ENCODE results near the gene MXI1. TPM values are rescaled to one million over a fixed set of nuclear protein-coding genes. Genes with fewer than 3 reads are reported as not detected.

The MXI1 gene
- total and polyA plus RNA-seq, 2 of the 4 experiments (the other 2 are of a cell fraction) = 7.2 to 11.8 TPM

DNA sequence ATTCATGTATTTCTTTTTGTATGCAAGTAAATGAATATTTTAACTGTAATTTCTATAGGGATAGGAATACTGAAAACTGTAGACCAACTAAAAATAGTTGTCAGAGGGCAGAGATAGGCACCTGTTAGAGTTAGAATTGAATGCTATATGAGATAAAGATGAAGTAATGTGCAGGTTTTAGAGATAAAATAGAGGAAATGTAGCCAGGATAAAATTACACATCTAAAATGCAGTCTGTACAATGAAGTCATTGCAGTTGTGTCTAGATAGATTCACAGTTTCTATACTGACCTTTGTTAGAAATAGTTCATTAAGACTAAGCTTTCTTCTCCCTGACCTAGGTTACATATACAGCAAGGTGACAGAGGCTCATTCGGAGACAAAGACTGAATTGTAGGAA, 51.1 kb downstream of the MXI1 start:
- H4K91ac ChIP-seq (ENCODE audit: insufficient read depth, low read depth, low read length) = no peak overlapping the region
- no peak overlapping the region for H2AFZ ChIP-seq (replicated peaks; ENCODE audit: low read length, poor library complexity)
- H4K8ac ChIP-seq (ENCODE audit: low read depth in 2 of 2, low read length in 2 of 2) = no peak overlapping the region
- no peak overlapping the region for H2BK20ac ChIP-seq (ENCODE audit: low read depth, low read length)
- TF ChIP-seq RAD21 (IDR thresholded peaks at IDR 0.05; ENCODE audit: low read length) (no peak), CTCF (conservative IDR thresholded peaks at IDR 0.05; ENCODE audit: low read depth, low read length) (no peak), BHLHE40 (IDR thresholded peaks at IDR 0.05; ENCODE audit: low read depth, low read length) (no peak), CEBPB (IDR thresholded peaks at IDR 0.05; ENCODE audit: low read depth, low read length) (no peak), CHD1 (IDR thresholded peaks at IDR 0.05; ENCODE audit: low read depth, low read length) (no peak), MXI1 (IDR thresholded peaks at IDR 0.05; ENCODE audit: borderline replicate concordance, low read depth, low read length) (no peak), POLR2A (IDR thresholded peaks at IDR 0.05; ENCODE audit: low read depth, low read length) (no peak), MAZ (IDR thresholded peaks at IDR 0.05; ENCODE audit: borderline replicate concordance, low read depth, low read length) (no peak), MAFK (IDR thresholded peaks at IDR 0.05; ENCODE audit: low read depth, low read length) (no peak), FOS (IDR thresholded peaks at IDR 0.05; ENCODE audit: low read depth, low read length) (no peak), USF2 (IDR thresholded peaks at IDR 0.05; ENCODE audit: low read depth, low read length) (no peak), SMC3 (IDR thresholded peaks at IDR 0.05; ENCODE audit: low read depth, low read length) (no peak)
- TF ChIP-seq, protein P1, sequence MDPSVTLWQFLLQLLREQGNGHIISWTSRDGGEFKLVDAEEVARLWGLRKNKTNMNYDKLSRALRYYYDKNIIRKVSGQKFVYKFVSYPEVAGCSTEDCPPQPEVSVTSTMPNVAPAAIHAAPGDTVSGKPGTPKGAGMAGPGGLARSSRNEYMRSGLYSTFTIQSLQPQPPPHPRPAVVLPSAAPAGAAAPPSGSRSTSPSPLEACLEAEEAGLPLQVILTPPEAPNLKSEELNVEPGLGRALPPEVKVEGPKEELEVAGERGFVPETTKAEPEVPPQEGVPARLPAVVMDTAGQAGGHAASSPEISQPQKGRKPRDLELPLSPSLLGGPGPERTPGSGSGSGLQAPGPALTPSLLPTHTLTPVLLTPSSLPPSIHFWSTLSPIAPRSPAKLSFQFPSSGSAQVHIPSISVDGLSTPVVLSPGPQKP (IDR thresholded peaks at IDR 0.05; ENCODE audit: borderline replicate concordance, low read depth, low read length) = no peak
- H3K4me1 ChIP-seq (ENCODE audit: control insufficient read depth, insufficient read depth, low read length) = no peaks in the 10 kb centered on the region; the same call in 1 of the 2 replicates
- H3K36me3 ChIP-seq (ENCODE audit: control insufficient read depth, insufficient read depth, low read length) = no peaks in the 10 kb centered on the region
- H3K56ac ChIP-seq (ENCODE audit: extremely low read depth, insufficient read depth, low read length) = no peak overlapping the region
- H4K5ac ChIP-seq (ENCODE audit: low read depth, low read length) = no peak overlapping the region
- no peak overlapping the region for H2AK9ac ChIP-seq (replicated peaks; ENCODE audit: low read depth, low read length, poor library complexity)
- dilution Hi-C loops (cut with HindIII; ENCODE audit: low sequenced_read_pairs, unreplicated experiment) (no loop called here), intact Hi-C loops (cut with micrococcal nuclease) (no loop called here), in situ Hi-C loops (cut with MboI; ENCODE audit: low sequenced_read_pairs) (no loop called here)
- no peak overlapping the region for H3K4me3 ChIP-seq (ENCODE audit: insufficient read depth, low read depth, low read length)
- no peaks in the 10 kb centered on the region for H3K79me1 ChIP-seq (ENCODE audit: low read depth in 1 of 2, low read length in 2 of 2)
- DNase-seq (no peak), ATAC-seq (ENCODE audit: low read depth) (no peak)
- H3K4ac ChIP-seq (ENCODE audit: low read depth, low read length) = no peak overlapping the region
- H3K9ac ChIP-seq (ENCODE audit: low read depth, low read length) = no peak overlapping the region
- H2BK15ac ChIP-seq (ENCODE audit: low read depth, low read length) = no peak overlapping the region
- H2BK5ac ChIP-seq (ENCODE audit: low read depth, low read length, poor library complexity, severe bottlenecking) = no peak overlapping the region
- ChIA-PET POLR2A (ENCODE audit: unreplicated experiment) (no interaction called here), CTCF (interaction anchor here (0.5 to 0.9 kb wide), 2 partner anchors 21 to 364 kb away, joined by 4 read pairs; no protein-coding TSS in a partner anchor)
- H3K4me2 ChIP-seq (ENCODE audit: low read depth, low read length) = no peak overlapping the region
- no peak overlapping the region for H2AK5ac ChIP-seq (ENCODE audit: low read depth, low read length)
- WGBS, 2 experiments (ENCODE audit: extremely low coverage in 2 of 2, insufficient read length in 1 of 2) = no CpG with 5 or more reads among the region's 1 CpG
- no peaks in the 10 kb centered on the region for H3K9me3 ChIP-seq (ENCODE audit: control insufficient read depth, insufficient read depth, low read length)
- no peaks in the 10 kb centered on the region for H3K9me1 ChIP-seq (ENCODE audit: insufficient read depth, low read length)
- H3K27ac ChIP-seq (ENCODE audit: insufficient read depth, low read length) = no peak overlapping the region
- no peak overlapping the region for H3K18ac ChIP-seq (ENCODE audit: low read depth, low read length)
- no peaks in the 10 kb centered on the region for H4K20me1 ChIP-seq (ENCODE audit: insufficient read depth, low read length)
- H3K23ac ChIP-seq (ENCODE audit: low read depth, low read length) = no peak overlapping the region
- BruUV-seq (replicated peaks) = no TSS peak
- no peak overlapping the region for H2BK120ac ChIP-seq (ENCODE audit: low read depth, low read length)
- no peak overlapping the region for H3K14ac ChIP-seq (replicated peaks; ENCODE audit: low read depth, low read length)
- H3K27me3 ChIP-seq (ENCODE audit: control insufficient read depth, insufficient read depth, low read length) = no peaks in the 10 kb centered on the region
